ENCODE data around the gene FAM9C. TPM values are rescaled to one million over a fixed set of nuclear protein-coding genes. Genes with fewer than 3 reads are reported as not detected.

Gene FAM9C
- total and polyA plus RNA-seq, 9 of the 15 experiments (the other 6 are each of a cell fraction or from before 2014, with no cell fraction given) = not detected

GRCh38 chrX:12986164-12986779 is 58.1 kb downstream of the FAM9C start (continued):
- no peak for TF ChIP-seq ZBTB9 (CRISPR knock-in tag; IDR thresholded peaks at IDR 0.05)
- TF ChIP-seq ZBED1 (IDR thresholded peaks at IDR 0.05) = no peak
- TF ChIP-seq ETS2 (tag; IDR thresholded peaks at IDR 0.05; ENCODE audit: borderline replicate concordance, poor library complexity, severe bottlenecking) = no peak
- no peak for TF ChIP-seq BRF1 (IDR thresholded peaks at IDR 0.05; ENCODE audit: borderline replicate concordance, extremely low read depth, insufficient read length)
- TF ChIP-seq ZNF253 (CRISPR knock-in tag; conservative IDR thresholded peaks at IDR 0.05) = no peak
- no peak for TF ChIP-seq ZNF407 (IDR thresholded peaks at IDR 0.05; ENCODE audit: low read depth)
- TF ChIP-seq SMARCE1 (IDR thresholded peaks at IDR 0.05) = 0 out of 2 replicates have a peak, but pooled peaks have one; percentile 28
- TF ChIP-seq TCF3 (CRISPR knock-in tag; IDR thresholded peaks at IDR 0.05) = peak; percentile 65
- TF ChIP-seq ZNF696 (CRISPR knock-in tag; conservative IDR thresholded peaks at IDR 0.05) = no peak
- peak; percentile 81 for TF ChIP-seq ARID1B (IDR thresholded peaks at IDR 0.05)
- TF ChIP-seq MAFK (IDR thresholded peaks at IDR 0.05; ENCODE audit: low read length) = no peak
- no peak for TF ChIP-seq ZNF668 (CRISPR knock-in tag; IDR thresholded peaks at IDR 0.05)
- TF ChIP-seq SMARCA4 (IDR thresholded peaks at IDR 0.05) = peak; percentile 69; the same call in 1 of the 2 replicates
- TF ChIP-seq FOS (IDR thresholded peaks at IDR 0.05; ENCODE audit: extremely low read depth, insufficient read length) = no peak
- 0 out of 2 replicates have a peak, but pooled peaks have one; percentile 46 for TF ChIP-seq CHAMP1 (IDR thresholded peaks at IDR 0.05)
- TF ChIP-seq TCF7L2 (IDR thresholded peaks at IDR 0.05; ENCODE audit: low read depth, low read length) = no peak
- TF ChIP-seq SMARCC2 (IDR thresholded peaks at IDR 0.05; ENCODE audit: low read depth) = 0 out of 2 replicates have a peak, but pooled peaks have one; percentile 34
